Hepatocyte (in vitro differentiated cells): Measurements from ENCODE around the gene TMEM19.

Experiments
- CTCF ChIP-seq: fragments of 200-600 bp; sonication (generic); IDR thresholded peaks from 2 replicates; pipeline ENCODE4 v1.5.1; 2016; ENCODE audit warnings: antibody characterized with exemption, mild to moderate bottlenecking; ENCODE audit not compliant: poor library complexity
- EZH2phosphoT487 ChIP-seq: fragments of 200-600 bp; sonication (generic); IDR thresholded peaks from one replicate; pipeline ENCODE4 v1.6.1; 2018; ENCODE audit warnings: antibody characterized with exemption, mild to moderate bottlenecking, low read depth, moderate library complexity; ENCODE audit not compliant: unreplicated experiment, severe bottlenecking

GRCh38 chr12:71732357-71732712, 46.5 kb downstream of the TMEM19 start:
- TF ChIP-seq EZH2phosphoT487, result no peak
- TF ChIP-seq CTCF, result no peak
